IMR-90 (cell line): ENCODE results near the gene DPH2. TPM values are rescaled to one million over a fixed set of nuclear protein-coding genes. Genes with fewer than 3 reads are reported as not detected.

ENCODE experiments used
- ATAC-seq: fragments of 200-7000 bp; cut with Tn5 transposase; 2 replicates; pipeline ENCODE4 v1.9.1; 2020; ENCODE audit warnings: low read depth, mild to moderate bottlenecking, moderate library complexity
- BruUV-seq: library from RNA; stranded (reverse); fragments of 400-500 nt; replicated peaks from 2 replicates; lab custom pipeline; 2021; lab: Mats Ljungman, UMichigan
- CTCF ChIA-PET: fragments of 300-600 bp; formaldehyde crosslinking; extraction: SDS; loops from one replicate; lab custom pipeline; 2021; ENCODE audit warnings: antibody characterized with exemption; lab: Yijun Ruan, JAX
- POLR2A ChIA-PET: fragments of 300-600 bp; sonication (Branson Sonifier 250); formaldehyde crosslinking; loops from one replicate; lab custom pipeline; 2022; ENCODE audit warnings: antibody characterized with exemption; ENCODE audit not compliant: unreplicated experiment; lab: Charles Lee
- DNase-seq: peaks from one replicate; pipeline ENCODE4 v3.0.0; 2013
- H2AFZ ChIP-seq: replicated peaks from 2 replicates; pipeline ENCODE3; 2013; ENCODE audit warnings: low read length, mild to moderate bottlenecking; ENCODE audit not compliant: poor library complexity
- H2AK5ac ChIP-seq: 2 replicates; pipeline ENCODE4 v1.6.1; 2013; ENCODE audit warnings: low read depth, low read length, inconsistent platforms
- H2AK9ac ChIP-seq: replicated peaks from 2 replicates; pipeline ENCODE3; 2013; ENCODE audit warnings: mild to moderate bottlenecking, low read depth, low read length, moderate library complexity; ENCODE audit not compliant: poor library complexity
- H2BK120ac ChIP-seq: 2 replicates; pipeline ENCODE4 v1.6.1; 2013; ENCODE audit warnings: low read depth, low read length, inconsistent platforms
- H2BK15ac ChIP-seq: 3 replicates; pipeline ENCODE4 v1.6.1; 2013; ENCODE audit warnings: low read depth, low read length, inconsistent platforms
- H2BK20ac ChIP-seq: 2 replicates; pipeline ENCODE4 v1.6.1; 2013; ENCODE audit warnings: low read depth, mild to moderate bottlenecking, inconsistent platforms, low read length, moderate library complexity
- H2BK5ac ChIP-seq: 2 replicates; pipeline ENCODE4 v1.6.1; 2013; ENCODE audit warnings: mild to moderate bottlenecking, low read depth, low read length, inconsistent platforms; ENCODE audit not compliant: poor library complexity, severe bottlenecking
- H3K14ac ChIP-seq: replicated peaks from 2 replicates; pipeline ENCODE4 v1.6.1; 2013; ENCODE audit warnings: low read depth, low read length, inconsistent platforms
- H3K18ac ChIP-seq: 2 replicates; pipeline ENCODE4 v1.6.1; 2013; ENCODE audit warnings: low read depth, low read length, control low read depth
- H3K23ac ChIP-seq: 2 replicates; pipeline ENCODE4 v1.6.1; 2013; ENCODE audit warnings: low read depth, low read length, inconsistent platforms
- H3K27ac ChIP-seq: 2 replicates; pipeline ENCODE4 v1.5.1; 2013; ENCODE audit warnings: mild to moderate bottlenecking, control low read depth, low read length; ENCODE audit not compliant: insufficient read depth
- H3K27me3 ChIP-seq: 2 replicates; pipeline ENCODE4 v1.6.1; 2013; ENCODE audit warnings: low read length; ENCODE audit not compliant: control insufficient read depth, insufficient read depth
- H3K36me3 ChIP-seq: 2 replicates; pipeline ENCODE4 v1.6.1; 2013; ENCODE audit warnings: low read length, mixed read lengths; ENCODE audit not compliant: control insufficient read depth, insufficient read depth
- H3K4ac ChIP-seq: 2 replicates; pipeline ENCODE4 v1.6.1; 2013; ENCODE audit warnings: low read depth, low read length, inconsistent platforms
- H3K4me1 ChIP-seq: 2 replicates; pipeline ENCODE4 v1.6.1; 2013; ENCODE audit warnings: low read length, mixed read lengths; ENCODE audit not compliant: control insufficient read depth, insufficient read depth
- H3K4me2 ChIP-seq: 2 replicates; pipeline ENCODE4 v1.6.1; 2013; ENCODE audit warnings: low read depth, mild to moderate bottlenecking, control low read depth, low read length, moderate library complexity
- H3K4me3 ChIP-seq: 2 replicates; pipeline ENCODE4 v1.5.1; 2013; ENCODE audit warnings: low read depth, mild to moderate bottlenecking, control low read depth, low read length, moderate library complexity; ENCODE audit not compliant: insufficient read depth
- H3K56ac ChIP-seq: 2 replicates; pipeline ENCODE4 v1.6.1; 2013; ENCODE audit warnings: low read length, inconsistent platforms; ENCODE audit not compliant: insufficient read depth; ENCODE audit errors: extremely low read depth
- H3K79me1 ChIP-seq, 2 experiments: 2 replicates each; pipeline ENCODE4 v1.6.1; 2013; ENCODE audit warnings: low read length in 2 of 2, inconsistent platforms in 1 of 2, low read depth in 1 of 2
- H3K9ac ChIP-seq: 2 replicates; pipeline ENCODE4 v1.6.1; 2013; ENCODE audit warnings: low read depth, low read length, control low read depth
- H3K9me1 ChIP-seq: 2 replicates; pipeline ENCODE4 v1.6.1; 2013; ENCODE audit warnings: low read length, inconsistent platforms; ENCODE audit not compliant: insufficient read depth
- H3K9me3 ChIP-seq: 2 replicates; pipeline ENCODE4 v1.6.1; 2013; ENCODE audit warnings: low read length; ENCODE audit not compliant: control insufficient read depth, insufficient read depth
- H4K20me1 ChIP-seq: 2 replicates; pipeline ENCODE4 v1.6.1; 2013; ENCODE audit warnings: low read length, inconsistent platforms; ENCODE audit not compliant: insufficient read depth
- H4K5ac ChIP-seq: 2 replicates; pipeline ENCODE4 v1.6.1; 2013; ENCODE audit warnings: mild to moderate bottlenecking, low read depth, low read length, control low read depth
- H4K8ac ChIP-seq, 2 experiments: 2 replicates each; pipeline ENCODE4 v1.6.1; 2013; ENCODE audit warnings: low read depth in 2 of 2, low read length in 2 of 2, control low read depth in 1 of 2, inconsistent platforms in 1 of 2
- H4K91ac ChIP-seq: 2 replicates; pipeline ENCODE4 v1.6.1; 2013; ENCODE audit warnings: low read depth, low read length, inconsistent platforms; ENCODE audit not compliant: insufficient read depth
- BHLHE40 ChIP-seq: fragments of 150-350 bp; IDR thresholded peaks from 2 replicates; pipeline ENCODE4 v1.6.1; 2016; ENCODE audit warnings: mild to moderate bottlenecking, low read depth, low read length
- CEBPB ChIP-seq: IDR thresholded peaks from 2 replicates; pipeline ENCODE4 v1.6.1; 2012; ENCODE audit warnings: low read depth, low read length, improper control_type of control experiment
- CHD1 ChIP-seq: IDR thresholded peaks from 2 replicates; pipeline ENCODE4 v1.6.1; 2012; ENCODE audit warnings: low read depth, low read length, improper control_type of control experiment
- CTCF ChIP-seq: conservative IDR thresholded peaks from 2 replicates; pipeline ENCODE4 v1.5.1; 2012; ENCODE audit warnings: mild to moderate bottlenecking, low read depth, low read length, improper control_type of control experiment
- FOS ChIP-seq: fragments of 150-350 bp; IDR thresholded peaks from 2 replicates; pipeline ENCODE4 v1.6.1; 2016; ENCODE audit warnings: low read depth, low read length
- MAFK ChIP-seq: IDR thresholded peaks from 2 replicates; pipeline ENCODE4 v1.6.1; 2012; ENCODE audit warnings: low read depth, low read length, improper control_type of control experiment
- MAZ ChIP-seq: IDR thresholded peaks from 2 replicates; pipeline ENCODE4 v1.6.1; 2012; ENCODE audit warnings: low read depth, mild to moderate bottlenecking, low read length, improper control_type of control experiment, moderate library complexity, borderline replicate concordance
- MXI1 ChIP-seq: IDR thresholded peaks from 2 replicates; pipeline ENCODE4 v1.6.1; 2012; ENCODE audit warnings: low read depth, mild to moderate bottlenecking, low read length, moderate library complexity, borderline replicate concordance
- NFE2L2 ChIP-seq: fragments of 150-350 bp; IDR thresholded peaks from 2 replicates; pipeline ENCODE4 v1.6.1; 2016; ENCODE audit warnings: low read depth, mild to moderate bottlenecking, low read length
- POLR2A ChIP-seq: IDR thresholded peaks from 2 replicates; pipeline ENCODE4 v1.6.1; 2012; ENCODE audit warnings: mild to moderate bottlenecking, low read depth, low read length
- RAD21 ChIP-seq: IDR thresholded peaks from 2 replicates; pipeline ENCODE4 v1.6.1; 2012; ENCODE audit warnings: low read length, improper control_type of control experiment
- RCOR1 ChIP-seq: IDR thresholded peaks from 2 replicates; pipeline ENCODE4 v1.6.1; 2012; ENCODE audit warnings: mild to moderate bottlenecking, low read length, improper control_type of control experiment; ENCODE audit not compliant: insufficient replicate concordance
- RFX5 ChIP-seq: IDR thresholded peaks from 2 replicates; pipeline ENCODE4 v1.8.0; 2012; ENCODE audit warnings: low read depth, mild to moderate bottlenecking, low read length, moderate library complexity
- SMC3 ChIP-seq: fragments of 150-350 bp; IDR thresholded peaks from 2 replicates; pipeline ENCODE4 v1.6.1; 2016; ENCODE audit warnings: low read depth, mild to moderate bottlenecking, antibody characterized with exemption, low read length, moderate library complexity
- WGBS, 2 experiments: methylation state at CpG; one replicate each; pipeline versions ENCODE4 v1.1.5 to v1.1.7; 2013; ENCODE audit warnings: missing lambda C conversion rate in 2 of 2; ENCODE audit not compliant: insufficient read length in 1 of 2; ENCODE audit errors: extremely low coverage in 2 of 2; 5-methylcytosine and 5-hydroxymethylcytosine counted together
- dilution Hi-C: fragments of 300-500 bp; cut with HindIII; formaldehyde crosslinking; loops from one replicate; pipeline ENCODE4 v1.14.3; 2018; ENCODE audit warnings: low sequenced_read_pairs; ENCODE audit not compliant: unreplicated experiment
- in situ Hi-C: fragments of 300-500 bp; cut with MboI; formaldehyde crosslinking; loops from 3 replicates; pipeline ENCODE4 v1.14.3; 2019; ENCODE audit warnings: low sequenced_read_pairs, inconsistent platforms, mixed read lengths
- intact Hi-C: fragments of 100-400 bp; cut with micrococcal nuclease; formaldehyde crosslinking; loops from 2 replicates; pipeline ENCODE4 v1.10.0; 2022
- polyA plus RNA-seq, 3 experiments: library from polyadenylated mRNA; depleted of rRNA; stranded (reverse); fragments of >200 nt; gene quantifications; 2 replicates each; pipeline ENCODE4 v1.2.3, GENCODE V29; 2012; ENCODE audit warnings: low replicate concordance in 1 of 3
- total RNA-seq: library from RNA; depleted of rRNA; stranded (reverse); fragments of >200 nt; gene quantifications from 2 replicates; pipeline ENCODE4 v1.2.3, GENCODE V29; 2012
- TF ChIP-seq, protein P1 (sequence below): fragments of 150-350 bp; IDR thresholded peaks from 2 replicates; pipeline ENCODE4 v1.6.1; 2017; ENCODE audit warnings: mild to moderate bottlenecking, antibody characterized with exemption, low read length, low read depth

DPH2 gene
- total and polyA plus RNA-seq, 2 of the 4 experiments (the other 2 are of a cell fraction): 21.0 to 32.2 TPM

DNA sequence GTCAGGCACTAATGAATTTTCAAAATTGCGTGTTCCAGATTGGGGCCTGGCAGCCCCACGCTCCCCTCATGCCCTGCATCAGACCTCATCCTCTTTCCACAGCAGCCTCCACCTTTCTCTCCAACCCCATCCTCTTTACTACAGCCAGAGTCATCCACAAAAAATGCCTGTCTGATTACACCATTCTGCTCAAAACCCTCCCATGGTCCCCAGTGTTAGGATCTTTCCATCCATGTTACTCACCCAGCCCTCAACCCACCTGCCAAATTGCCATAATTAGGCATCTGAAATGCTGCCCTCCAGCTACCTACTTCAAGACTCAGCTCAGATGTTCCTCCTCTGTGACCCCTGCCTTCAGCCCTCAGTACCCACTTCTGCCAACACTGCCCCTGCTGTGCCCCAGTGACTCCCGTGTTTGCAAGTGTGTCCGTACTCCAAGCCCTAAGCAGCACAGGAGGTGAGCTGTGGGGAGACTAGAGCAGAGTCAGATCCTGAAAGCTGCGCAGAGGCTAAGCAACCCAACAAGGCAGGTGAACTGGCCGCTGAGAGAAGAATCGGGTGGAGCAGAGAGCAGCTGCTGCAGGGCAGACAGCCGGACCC is 36.9 kb upstream of the DPH2 start:
- Histone ChIP-seq H3K14ac (peak overlapping the region; percentile 49), H3K36me3 (peaks cover 6% of the 10 kb centered on the region; the same call in 1 of the 2 replicates), H2AFZ (peak overlapping the region; percentile 91), H3K27me3 (no peaks in the 10 kb centered on the region), H3K4ac (peak overlapping the region; percentile 81), H3K4me3 (peak overlapping the region; percentile 37), H3K4me1 (peaks cover 10% of the 10 kb centered on the region), H4K91ac (0 out of 2 replicates have a peak overlapping the region, but pooled peaks have one; percentile 4), H3K9me3 (peaks cover 5% of the 10 kb centered on the region), H2AK9ac (peak overlapping the region; percentile 4), H3K4me2 (peak overlapping the region; percentile 76), H2BK5ac (no peak overlapping the region), H2BK120ac (peak overlapping the region; percentile 67; the same call in 1 of the 2 replicates), H3K23ac (peak overlapping the region; percentile 11; the same call in 1 of the 2 replicates), H2BK15ac (no peak overlapping the region), H2BK20ac (peak overlapping the region; percentile 9; the same call in 1 of the 2 replicates), H3K56ac (no peak overlapping the region), H4K8ac (peak overlapping the region in 1 of 2 experiments; percentile 42; a peak in 1 of 4 replicates), H4K20me1 (peaks cover 3% of the 10 kb centered on the region; the same call in 1 of the 2 replicates), H3K9me1 (peaks cover 6% of the 10 kb centered on the region), H3K79me1 (peaks cover 0 to 8% of the 10 kb centered on the region in 2 experiments; a peak in 1 of 4 replicates), H3K18ac (no peak overlapping the region), H2AK5ac (peak overlapping the region; percentile 9), H4K5ac (no peak overlapping the region), H3K27ac (no peak overlapping the region), H3K9ac (no peak overlapping the region)
- BruUV-seq: no TSS peak
- dilution Hi-C loops: no loop called here
- peak; percentile 57 for ATAC-seq
- in situ Hi-C loops: loop anchor here (5.0 kb wide), 1 partner anchor 161 kb away; no protein-coding TSS in a partner anchor
- WGBS, 2 experiments: no CpG with 5 or more reads among the region's 8 CpGs
- intact Hi-C loops: loop anchor here (5.0 kb wide), 1 partner anchor 81 kb away; no protein-coding TSS in a partner anchor
- ChIA-PET CTCF (interaction anchor here (2.1 to 5.6 kb wide), 2 partner anchors 10 to 166 kb away, joined by 5 to 149 read pairs; no protein-coding TSS in a partner anchor), POLR2A (no interaction called here)
- DNase-seq: peak; percentile 74
- TF ChIP-seq SMC3: peak; percentile 17; the same call in 1 of the 2 replicates
- TF ChIP-seq MXI1: no peak
- peak; percentile 70 for TF ChIP-seq RCOR1
- TF ChIP-seq, protein P1, sequence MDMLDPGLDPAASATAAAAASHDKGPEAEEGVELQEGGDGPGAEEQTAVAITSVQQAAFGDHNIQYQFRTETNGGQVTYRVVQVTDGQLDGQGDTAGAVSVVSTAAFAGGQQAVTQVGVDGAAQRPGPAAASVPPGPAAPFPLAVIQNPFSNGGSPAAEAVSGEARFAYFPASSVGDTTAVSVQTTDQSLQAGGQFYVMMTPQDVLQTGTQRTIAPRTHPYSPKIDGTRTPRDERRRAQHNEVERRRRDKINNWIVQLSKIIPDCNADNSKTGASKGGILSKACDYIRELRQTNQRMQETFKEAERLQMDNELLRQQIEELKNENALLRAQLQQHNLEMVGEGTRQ: no peak
- TF ChIP-seq CTCF: no peak
- TF ChIP-seq RAD21: no peak
- 0 out of 2 replicates have a peak, but pooled peaks have one; percentile 26 for TF ChIP-seq MAZ
- TF ChIP-seq POLR2A: no peak
- no peak for TF ChIP-seq BHLHE40
- peak; percentile 71; the same call in 1 of the 2 replicates for TF ChIP-seq CEBPB
- TF ChIP-seq FOS: 0 out of 2 replicates have a peak, but pooled peaks have one; percentile 41
- no peak for TF ChIP-seq RFX5
- TF ChIP-seq NFE2L2: no peak
- no peak for TF ChIP-seq MAFK
- TF ChIP-seq CHD1: no peak
